ENCODE results near the gene PSIP1. TPM values are rescaled to one million over a fixed set of nuclear protein-coding genes. Genes with fewer than 3 reads are reported as not detected.
A peak's percentile ranks its signal among the peaks of the same experiment; 100 is the strongest.

Gene PSIP1
- polyA plus RNA-seq, 1 donor (not counting 4 experiments of a cell fraction or from before 2014, with no cell fraction given): 14.7 TPM

DNA sequence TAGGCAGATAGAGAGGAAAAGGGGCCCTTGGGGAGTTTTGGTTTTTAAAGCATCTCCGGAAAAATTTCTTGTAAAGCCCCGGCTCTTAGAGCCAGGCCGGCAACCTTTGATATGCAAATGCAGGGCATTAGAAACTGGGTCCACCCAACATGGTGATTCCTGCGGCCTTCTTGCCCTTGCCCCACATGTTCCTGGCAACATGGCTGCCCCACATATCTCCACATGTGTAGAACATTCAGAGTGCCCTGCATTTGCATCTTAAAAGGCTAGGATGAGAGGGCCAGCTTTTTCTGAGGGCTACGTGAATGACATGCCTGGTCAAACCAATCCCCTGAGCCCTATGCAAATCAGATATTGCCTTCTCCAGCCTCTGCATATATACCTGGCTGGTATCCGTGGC, 93.1 kb downstream of the PSIP1 start:
- no peak overlapping the region for H3K27ac ChIP-seq (ENCODE audit: control insufficient read depth, insufficient read depth, low read length)
- H3K4me1 ChIP-seq (ENCODE audit: control insufficient read depth, extremely low read depth, insufficient read depth, low read length): peaks cover 7% of the 10 kb centered on the region
- dilution Hi-C loops (cut with MboI; ENCODE audit: extremely low pct_ligation_motif_present, low sequenced_read_pairs): no loop called here
- H4K20me1 ChIP-seq (ENCODE audit: control insufficient read depth, extremely low read depth, insufficient read depth, low read length): no peaks in the 10 kb centered on the region
- DNase-seq (ENCODE audit: low read depth, low spot score) (no peak), FAIRE-seq (no peak)
- H3K79me2 ChIP-seq (ENCODE audit: control insufficient read depth, insufficient read depth, low read length): no peaks in the 10 kb centered on the region
- no peak overlapping the region for H3K4me3 ChIP-seq (ENCODE audit: control insufficient read depth in 2 of 3, extremely low read depth in 1 of 3, insufficient read depth in 2 of 3, low read depth in 1 of 3, low read length in 3 of 3)
- H3K36me3 ChIP-seq (ENCODE audit: control insufficient read depth in 2 of 2, extremely low read depth in 1 of 2, insufficient read depth in 2 of 2, low read length in 2 of 2): no peaks in the 10 kb centered on the region
- H3K9me3 ChIP-seq (ENCODE audit: control insufficient read depth, low read depth, low read length): no peaks in the 10 kb centered on the region
- no peak for TF ChIP-seq CTCF (optimal IDR thresholded peaks at IDR 0.05 in 1 of 3, IDR thresholded peaks at IDR 0.05 in 1 of 3, conservative IDR thresholded peaks at IDR 0.05 in 1 of 3; ENCODE audit: extremely low read depth in 1 of 3, insufficient read depth in 2 of 3, low read length in 3 of 3)
- no peak for TF ChIP-seq EZH2 (IDR thresholded peaks at IDR 0.05; ENCODE audit: low read length)
- H3K27me3 ChIP-seq (ENCODE audit: control insufficient read depth, extremely low read depth, insufficient read depth, low read length): no peaks in the 10 kb centered on the region
- no peak overlapping the region for H3K4me2 ChIP-seq (ENCODE audit: control insufficient read depth, extremely low read depth, insufficient read depth, low read depth, low read length)
- H3K9me1 ChIP-seq (ENCODE audit: control insufficient read depth, extremely low read depth, insufficient read depth, low read length): no peaks in the 10 kb centered on the region
- no peak overlapping the region for H2AFZ ChIP-seq (ENCODE audit: control insufficient read depth, low read length)
- no peak overlapping the region for H3K9ac ChIP-seq (ENCODE audit: control insufficient read depth, extremely low read depth, insufficient read depth, low read length)

DNA sequence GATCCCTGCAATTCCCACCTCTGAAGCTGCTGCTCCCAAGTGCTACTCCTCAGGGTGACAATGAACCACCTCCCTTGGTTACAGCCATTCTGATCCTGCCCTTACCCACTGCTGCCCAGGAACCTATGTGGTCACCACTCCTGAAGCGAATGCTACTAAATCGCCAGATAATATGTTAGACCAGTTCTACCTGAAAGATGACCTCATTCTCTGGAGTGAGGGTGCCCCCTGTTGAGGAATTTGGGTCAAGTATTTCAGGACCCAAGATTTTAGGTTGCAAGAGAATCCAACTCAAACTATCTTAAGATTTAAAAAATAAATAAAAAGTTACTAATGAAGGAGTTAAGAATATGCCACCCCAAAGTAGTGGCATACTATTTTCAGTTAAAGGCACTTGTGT, 93.9 kb downstream of the PSIP1 start:
- DNase-seq (ENCODE audit: low read depth, low spot score) (no peak), FAIRE-seq (no peak)
- TF ChIP-seq CTCF (optimal IDR thresholded peaks at IDR 0.05 in 1 of 3, IDR thresholded peaks at IDR 0.05 in 1 of 3, conservative IDR thresholded peaks at IDR 0.05 in 1 of 3; ENCODE audit: extremely low read depth in 1 of 3, insufficient read depth in 2 of 3, low read length in 3 of 3) (peak; percentile 33 to 61 (median 42)), EZH2 (IDR thresholded peaks at IDR 0.05; ENCODE audit: low read length) (no peak)
- Histone ChIP-seq H2AFZ (ENCODE audit: control insufficient read depth, low read length) (peak overlapping the region; percentile 23), H3K4me2 (ENCODE audit: control insufficient read depth, extremely low read depth, insufficient read depth, low read depth, low read length) (no peak overlapping the region), H3K27me3 (ENCODE audit: control insufficient read depth, extremely low read depth, insufficient read depth, low read length) (no peaks in the 10 kb centered on the region), H3K4me1 (ENCODE audit: control insufficient read depth, extremely low read depth, insufficient read depth, low read length) (peaks cover 3% of the 10 kb centered on the region), H3K36me3 (ENCODE audit: control insufficient read depth in 2 of 2, extremely low read depth in 1 of 2, insufficient read depth in 2 of 2, low read length in 2 of 2) (no peaks in the 10 kb centered on the region), H3K4me3 (ENCODE audit: control insufficient read depth in 2 of 3, extremely low read depth in 1 of 3, insufficient read depth in 2 of 3, low read depth in 1 of 3, low read length in 3 of 3) (no peak overlapping the region), H3K9ac (ENCODE audit: control insufficient read depth, extremely low read depth, insufficient read depth, low read length) (no peak overlapping the region), H4K20me1 (ENCODE audit: control insufficient read depth, extremely low read depth, insufficient read depth, low read length) (no peaks in the 10 kb centered on the region), H3K9me1 (ENCODE audit: control insufficient read depth, extremely low read depth, insufficient read depth, low read length) (no peaks in the 10 kb centered on the region), H3K27ac (ENCODE audit: control insufficient read depth, insufficient read depth, low read length) (no peak overlapping the region), H3K9me3 (ENCODE audit: control insufficient read depth, low read depth, low read length) (no peaks in the 10 kb centered on the region), H3K79me2 (ENCODE audit: control insufficient read depth, insufficient read depth, low read length) (no peaks in the 10 kb centered on the region)
- dilution Hi-C loops (cut with MboI; ENCODE audit: extremely low pct_ligation_motif_present, low sequenced_read_pairs): no loop called here

Small RNA genes lying within 50 kb of the gene (small RNA-seq; reads per million reads assigned to genes)
- gene AL513423.1 (ENCODE audit: insufficient read length in 3 of 3, low read depth in 3 of 3, low replicate concordance in 1 of 3) (0 reads per million in 3 experiments), gene RN7SL98P (ENCODE audit: insufficient read length in 3 of 3, low read depth in 3 of 3, low replicate concordance in 1 of 3) (0 reads per million in 3 experiments), gene RNU6-246P (ENCODE audit: insufficient read length in 3 of 3, low read depth in 3 of 3, low replicate concordance in 1 of 3) (0 reads per million in 3 experiments), gene RNU6-319P (ENCODE audit: insufficient read length in 3 of 3, low read depth in 3 of 3, low replicate concordance in 1 of 3) (0 reads per million in 3 experiments)

Other genes with a start within 250 kb of the PSIP1 start
- gene TTC39B, start 203.8 kb downstream of the PSIP1 start, polyA plus RNA-seq: 6.3 to 9.7 TPM (median 7.0 TPM) in 3 replicates
- gene SNAPC3, start 88.1 kb downstream of the PSIP1 start, polyA plus RNA-seq: 20.4 to 29.9 TPM (median 21.1 TPM) in 3 replicates
- 0.34 to 0.72 TPM (median 0.46 TPM) in 3 replicates for gene CCDC171, start 42.1 kb upstream of the PSIP1 start, polyA plus RNA-seq